ENCODE data around the gene STYX. TPM values are rescaled to one million over a fixed set of nuclear protein-coding genes. Genes with fewer than 3 reads are reported as not detected.
A peak's percentile ranks its signal among the peaks of the same experiment; 100 is the strongest.

Gene STYX
- polyA plus RNA-seq (2012; ENCODE audit: low read depth, missing spikeins), result 4.3 TPM

DNA sequence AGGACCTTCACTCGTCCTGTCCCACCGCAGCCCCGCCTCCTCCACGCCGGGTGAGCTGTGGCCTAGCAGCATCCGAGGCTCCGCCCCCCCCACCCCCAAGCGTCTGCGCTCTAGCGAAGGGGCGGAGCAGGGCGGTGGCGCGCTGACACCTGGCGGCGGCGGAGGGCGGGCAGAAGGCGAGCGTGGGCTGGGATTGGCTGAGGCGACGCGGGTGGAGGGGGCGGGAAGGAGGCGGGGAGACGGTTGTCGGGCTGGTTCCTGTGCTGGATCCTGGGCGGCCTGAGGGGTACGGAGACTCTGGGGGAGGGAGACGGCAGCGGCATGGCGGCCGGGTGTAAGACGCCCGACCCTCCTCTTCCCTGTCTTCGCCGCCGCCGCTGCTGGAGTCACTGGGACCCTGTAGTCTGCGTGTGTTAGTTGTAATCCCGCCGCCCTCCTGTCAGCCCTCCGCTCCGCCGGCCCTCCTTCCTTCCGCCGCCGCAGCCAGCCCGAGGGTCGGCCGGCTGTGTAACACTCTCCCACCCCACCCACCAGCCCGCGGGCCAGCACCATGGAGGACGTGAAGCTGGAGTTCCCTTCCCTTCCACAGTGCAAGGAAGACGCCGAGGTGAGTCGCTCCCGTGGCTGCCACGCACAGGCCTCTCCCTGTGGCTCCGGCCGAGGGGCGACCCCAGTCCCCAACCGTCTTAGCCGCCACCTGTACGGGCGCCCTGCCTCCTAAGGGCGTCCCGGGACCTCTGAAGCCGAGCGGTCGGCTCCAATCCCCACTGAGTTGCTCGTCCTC is at the start of gene STYX:
TSS of gene STYX (plus strand) at position 242 of the 784 bp plus-strand sequence. CDS start at position 551, 309 bp downstream.
- TF ChIP-seq POLR2AphosphoS5 (IDR thresholded peaks at IDR 0.05; ENCODE audit: low read depth, low read length), result peak; percentile 87
- peak; percentile 10 for TF ChIP-seq PAX5 (IDR thresholded peaks at IDR 0.05; ENCODE audit: insufficient read depth, low read length, severe bottlenecking)
- TF ChIP-seq TAF1 (IDR thresholded peaks at IDR 0.05; ENCODE audit: low read depth, low read length), result peak; percentile 76; the same call in 1 of the 2 replicates
- TF ChIP-seq SPI1 (IDR thresholded peaks at IDR 0.05; ENCODE audit: low read depth, low read length), result no peak
- peak; percentile 93 for TF ChIP-seq POLR2A (IDR thresholded peaks at IDR 0.05; ENCODE audit: low read depth, low read length)
- peak; percentile 13; the same call in 1 of the 2 replicates for TF ChIP-seq POU2F2 (IDR thresholded peaks at IDR 0.05; ENCODE audit: low read depth, low read length)
- peak; percentile 99 for FAIRE-seq
- DNase-seq (ENCODE audit: insufficient read length, low spot score), result peak; percentile 66

- DNase-seq (ENCODE audit: insufficient read length, low spot score) (no peak), FAIRE-seq (no peak)
- no peak for TF ChIP-seq TAF1 (IDR thresholded peaks at IDR 0.05; ENCODE audit: low read depth, low read length)
- no peak for TF ChIP-seq POLR2A (IDR thresholded peaks at IDR 0.05; ENCODE audit: low read depth, low read length)
- no peak for TF ChIP-seq PAX5 (IDR thresholded peaks at IDR 0.05; ENCODE audit: insufficient read depth, low read length, severe bottlenecking)
- no peak for TF ChIP-seq SPI1 (IDR thresholded peaks at IDR 0.05; ENCODE audit: low read depth, low read length)
- no peak for TF ChIP-seq POLR2AphosphoS5 (IDR thresholded peaks at IDR 0.05; ENCODE audit: low read depth, low read length)
- TF ChIP-seq POU2F2 (IDR thresholded peaks at IDR 0.05; ENCODE audit: low read depth, low read length), result no peak
Measured at GRCh38 chr14:52683985-52684520, 45.9 kb upstream of the STYX start.

DNA sequence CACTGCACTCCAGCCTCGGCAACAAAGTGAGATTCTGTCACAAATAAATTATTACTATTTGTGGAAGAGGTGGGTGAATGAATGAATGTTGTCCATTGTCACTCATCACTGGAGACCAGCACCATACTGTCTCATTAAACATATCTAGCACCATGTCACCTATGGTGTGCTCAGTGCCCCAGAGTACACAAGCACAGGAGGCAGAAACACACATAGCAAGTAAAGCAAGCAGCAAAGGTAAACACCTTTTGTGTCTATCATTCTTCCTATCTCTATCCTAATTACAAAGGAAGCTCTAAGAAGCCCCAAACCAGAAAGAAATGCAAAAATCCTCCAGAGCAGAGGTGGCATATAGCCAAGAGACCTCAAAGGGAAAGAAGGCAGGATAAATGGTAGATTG is 43.8 kb upstream of the STYX start:
- TF ChIP-seq SPI1 (IDR thresholded peaks at IDR 0.05; ENCODE audit: low read depth, low read length) (no peak), PAX5 (IDR thresholded peaks at IDR 0.05; ENCODE audit: insufficient read depth, low read length, severe bottlenecking) (no peak), POLR2AphosphoS5 (IDR thresholded peaks at IDR 0.05; ENCODE audit: low read depth, low read length) (no peak), TAF1 (IDR thresholded peaks at IDR 0.05; ENCODE audit: low read depth, low read length) (no peak), POU2F2 (IDR thresholded peaks at IDR 0.05; ENCODE audit: low read depth, low read length) (no peak), POLR2A (IDR thresholded peaks at IDR 0.05; ENCODE audit: low read depth, low read length) (no peak)
- FAIRE-seq (no peak), DNase-seq (ENCODE audit: insufficient read length, low spot score) (no peak)

DNA sequence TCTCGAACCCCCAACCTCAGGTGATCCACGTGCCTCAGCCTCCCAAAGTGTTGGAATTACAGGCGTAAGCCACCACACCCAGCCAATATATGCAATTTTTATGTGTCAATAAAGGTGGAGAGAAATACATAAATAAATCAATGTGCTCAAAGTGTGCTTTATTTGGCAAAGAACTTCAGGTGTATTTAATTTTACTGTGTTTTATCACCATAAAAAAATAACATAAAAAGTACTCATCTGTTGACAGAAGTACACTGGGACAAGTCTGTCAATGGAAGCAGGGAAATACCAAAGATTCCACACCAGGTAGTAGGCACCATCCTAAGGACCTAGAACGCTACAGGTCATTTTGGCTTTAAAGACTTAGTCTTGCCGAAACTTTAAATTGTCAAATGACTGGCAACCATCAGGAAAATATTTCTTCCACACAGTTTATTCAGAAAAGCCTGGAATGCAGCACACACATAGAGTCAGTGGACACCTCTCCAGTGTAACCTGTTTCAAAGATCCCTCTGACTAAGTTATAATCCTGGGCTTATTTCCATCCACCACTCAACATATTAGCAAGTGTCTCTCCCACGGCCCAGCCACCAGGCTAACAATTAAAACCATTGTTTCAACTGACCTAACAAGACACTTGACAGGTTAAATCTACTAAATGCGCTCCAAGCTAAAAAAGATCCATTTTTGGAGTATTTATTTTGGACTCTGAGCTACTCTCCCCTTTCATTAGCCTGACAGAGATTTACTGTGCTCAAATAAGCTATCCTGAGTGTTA is 38.8 kb upstream of the STYX start:
- DNase-seq (ENCODE audit: insufficient read length, low spot score) (no peak), FAIRE-seq (no peak)
- TF ChIP-seq SPI1 (IDR thresholded peaks at IDR 0.05; ENCODE audit: low read depth, low read length), result no peak
- TF ChIP-seq POLR2AphosphoS5 (IDR thresholded peaks at IDR 0.05; ENCODE audit: low read depth, low read length), result no peak
- no peak for TF ChIP-seq POU2F2 (IDR thresholded peaks at IDR 0.05; ENCODE audit: low read depth, low read length)
- TF ChIP-seq POLR2A (IDR thresholded peaks at IDR 0.05; ENCODE audit: low read depth, low read length), result no peak
- no peak for TF ChIP-seq TAF1 (IDR thresholded peaks at IDR 0.05; ENCODE audit: low read depth, low read length)
- TF ChIP-seq PAX5 (IDR thresholded peaks at IDR 0.05; ENCODE audit: insufficient read depth, low read length, severe bottlenecking), result no peak

DNA sequence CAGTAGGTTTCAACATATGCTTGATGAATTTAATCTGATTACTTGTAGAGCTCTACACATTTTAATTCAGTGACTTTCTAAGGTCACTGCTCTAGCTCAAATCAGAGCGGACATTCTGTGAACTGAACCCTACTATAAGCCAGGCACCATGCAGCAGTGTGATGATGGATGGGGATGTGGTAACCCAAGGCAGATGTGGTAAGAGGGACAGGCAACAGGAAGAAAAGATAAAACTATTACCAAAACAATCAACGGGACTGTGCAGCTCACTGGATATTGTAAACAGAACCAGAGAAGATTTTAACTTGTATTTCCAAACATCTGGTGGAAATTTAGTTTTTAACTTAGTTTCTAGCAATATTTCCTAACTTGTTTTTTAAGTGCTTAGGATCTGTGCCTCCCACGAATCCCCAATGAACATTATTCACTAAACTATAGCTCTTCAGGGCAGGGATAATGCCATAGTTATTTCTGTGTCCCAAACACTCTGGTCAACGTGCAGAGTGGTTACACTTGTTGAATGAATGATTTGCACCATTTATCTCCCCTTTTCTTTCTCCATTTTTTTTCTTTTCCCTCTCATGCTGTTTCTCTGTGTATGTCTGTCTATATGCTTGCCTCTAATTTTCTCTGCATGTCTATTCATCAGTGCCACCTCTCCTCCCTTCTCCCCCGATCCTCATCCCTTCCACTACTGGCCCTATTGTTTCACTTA is 37.6 kb upstream of the STYX start:
- DNase-seq (ENCODE audit: insufficient read length, low spot score) (no peak), FAIRE-seq (peak; percentile 20)
- TF ChIP-seq TAF1 (IDR thresholded peaks at IDR 0.05; ENCODE audit: low read depth, low read length) (no peak), SPI1 (IDR thresholded peaks at IDR 0.05; ENCODE audit: low read depth, low read length) (no peak), PAX5 (IDR thresholded peaks at IDR 0.05; ENCODE audit: insufficient read depth, low read length, severe bottlenecking) (no peak), POLR2A (IDR thresholded peaks at IDR 0.05; ENCODE audit: low read depth, low read length) (no peak), POU2F2 (IDR thresholded peaks at IDR 0.05; ENCODE audit: low read depth, low read length) (no peak), POLR2AphosphoS5 (IDR thresholded peaks at IDR 0.05; ENCODE audit: low read depth, low read length) (no peak)

GRCh38 chr14:52693036-52693435 is 36.9 kb upstream of the STYX start:
- DNase-seq (ENCODE audit: insufficient read length, low spot score) (no peak), FAIRE-seq (no peak)
- no peak for TF ChIP-seq POU2F2 (IDR thresholded peaks at IDR 0.05; ENCODE audit: low read depth, low read length)

DNA sequence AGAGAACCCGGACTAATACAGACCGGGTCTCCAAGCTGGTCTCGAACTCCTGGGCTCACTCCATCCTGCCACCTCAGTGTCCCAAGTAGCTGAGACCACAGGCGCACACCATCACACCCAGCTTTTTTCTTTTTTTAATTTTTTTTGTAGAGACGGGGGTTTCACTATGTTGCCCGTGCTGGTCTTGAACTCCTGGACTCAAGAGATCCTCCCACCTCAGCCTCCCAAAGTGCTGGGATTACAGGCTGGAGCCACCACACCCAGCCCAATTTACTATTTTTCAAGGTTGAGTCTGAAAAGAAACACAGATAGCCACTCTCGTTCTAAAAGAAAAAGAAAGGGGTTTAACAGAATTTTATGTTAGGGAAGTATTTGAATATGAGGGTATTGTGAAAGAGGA is 36.4 kb upstream of the STYX start:
- FAIRE-seq (no peak), DNase-seq (ENCODE audit: insufficient read length, low spot score) (no peak)
- TF ChIP-seq PAX5 (IDR thresholded peaks at IDR 0.05; ENCODE audit: insufficient read depth, low read length, severe bottlenecking) (no peak), POLR2A (IDR thresholded peaks at IDR 0.05; ENCODE audit: low read depth, low read length) (no peak), POLR2AphosphoS5 (IDR thresholded peaks at IDR 0.05; ENCODE audit: low read depth, low read length) (no peak), SPI1 (IDR thresholded peaks at IDR 0.05; ENCODE audit: low read depth, low read length) (no peak), TAF1 (IDR thresholded peaks at IDR 0.05; ENCODE audit: low read depth, low read length) (no peak)

GRCh38 chr14:52694761-52695480 is 35.0 kb upstream of the STYX start:
- DNase-seq (ENCODE audit: insufficient read length, low spot score), result peak; percentile 24
- FAIRE-seq, result peak; percentile 95
- peak; percentile 11; the same call in 1 of the 2 replicates for TF ChIP-seq SPI1 (IDR thresholded peaks at IDR 0.05; ENCODE audit: low read depth, low read length)
- no peak for TF ChIP-seq POU2F2 (IDR thresholded peaks at IDR 0.05; ENCODE audit: low read depth, low read length)
- no peak for TF ChIP-seq TAF1 (IDR thresholded peaks at IDR 0.05; ENCODE audit: low read depth, low read length)
- 0 out of 2 replicates have a peak, but pooled peaks have one; percentile 51 for TF ChIP-seq POLR2A (IDR thresholded peaks at IDR 0.05; ENCODE audit: low read depth, low read length)
- 0 out of 2 replicates have a peak, but pooled peaks have one; percentile 25 for TF ChIP-seq POLR2AphosphoS5 (IDR thresholded peaks at IDR 0.05; ENCODE audit: low read depth, low read length)
- no peak for TF ChIP-seq PAX5 (IDR thresholded peaks at IDR 0.05; ENCODE audit: insufficient read depth, low read length, severe bottlenecking)
